SK-N-SH treated with all-trans-retinoic acid at 6 μM for 48 hours (cell line): ENCODE results near the gene MAML2.

ENCODE experiments used
- ATAC-seq: fragments of 200-7000 bp; cut with Tn5 transposase; 3 replicates; pipeline ENCODE4 v1.9.1; 2020; ENCODE audit warnings: mild to moderate bottlenecking, moderate library complexity
- ARNTL ChIP-seq: fragments of 450-650 bp; formaldehyde crosslinking; IDR thresholded peaks from 2 replicates; pipeline ENCODE4 v1.5.0; 2020; ENCODE audit warnings: low read depth, mild to moderate bottlenecking, moderate library complexity, borderline replicate concordance
- BACH2 ChIP-seq: fragments of 250-450 bp; sonication (Bioruptor Pico); IDR thresholded peaks from 2 replicates; pipeline ENCODE4 v1.9.0; 2021; ENCODE audit warnings: mild to moderate bottlenecking, borderline replicate concordance
- CREB5 ChIP-seq: fragments of 250-450 bp; sonication (Bioruptor Pico); IDR thresholded peaks from 2 replicates; pipeline ENCODE4 v1.5.1; 2020; ENCODE audit warnings: low read depth, mild to moderate bottlenecking, moderate library complexity
- CSDC2 ChIP-seq: fragments of 250-450 bp; sonication (Bioruptor Pico); IDR thresholded peaks from 2 replicates; pipeline ENCODE4 v1.5.0; 2020; ENCODE audit warnings: mild to moderate bottlenecking, moderate library complexity
- CSRNP3 ChIP-seq: fragments of 250-450 bp; sonication (Bioruptor Pico); IDR thresholded peaks from 2 replicates; pipeline ENCODE4 v1.5.1; 2021; ENCODE audit warnings: mild to moderate bottlenecking, moderate library complexity
- ESRRG ChIP-seq: fragments of 250-450 bp; sonication (Bioruptor Pico); IDR thresholded peaks from 2 replicates; pipeline ENCODE4 v1.6.1; 2021; ENCODE audit warnings: mild to moderate bottlenecking
- GLIS3 ChIP-seq: fragments of 250-450 bp; sonication (Bioruptor Pico); IDR thresholded peaks from 2 replicates; pipeline ENCODE4 v1.5.0; 2020; ENCODE audit warnings: mild to moderate bottlenecking, moderate library complexity
- ISL1 ChIP-seq: fragments of 250-450 bp; sonication (Bioruptor Pico); IDR thresholded peaks from 2 replicates; pipeline ENCODE4 v2.1.2; 2022; ENCODE audit warnings: mild to moderate bottlenecking, moderate library complexity
- OSR1 ChIP-seq: fragments of 250-450 bp; sonication (Bioruptor Pico); IDR thresholded peaks from 2 replicates; pipeline ENCODE4 v1.8.0; 2022; ENCODE audit warnings: moderate library complexity, mild to moderate bottlenecking, inconsistent platforms
- PATZ1 ChIP-seq: fragments of 250-450 bp; sonication (Bioruptor Pico); IDR thresholded peaks from 2 replicates; pipeline ENCODE4 v1.8.0; 2020; ENCODE audit warnings: mild to moderate bottlenecking, moderate library complexity, borderline replicate concordance
- POU6F1 ChIP-seq: fragments of 250-450 bp; sonication (Bioruptor Pico); IDR thresholded peaks from 2 replicates; pipeline ENCODE4 v1.8.0; 2021; ENCODE audit warnings: low read depth, mild to moderate bottlenecking, moderate library complexity, borderline replicate concordance
- PPARA ChIP-seq: fragments of 250-450 bp; sonication (Bioruptor Pico); IDR thresholded peaks from 2 replicates; pipeline ENCODE4 v1.5.0; 2020; ENCODE audit warnings: mild to moderate bottlenecking, borderline replicate concordance
- RARB ChIP-seq: fragments of 250-450 bp; sonication (Bioruptor Pico); IDR thresholded peaks from 2 replicates; pipeline ENCODE4 v1.8.0; 2021; ENCODE audit warnings: mild to moderate bottlenecking, moderate library complexity
- SNAI2 ChIP-seq: fragments of 250-450 bp; sonication (Bioruptor Pico); IDR thresholded peaks from 2 replicates; pipeline ENCODE4 v1.5.0; 2020; ENCODE audit warnings: mild to moderate bottlenecking, moderate library complexity
- TCF4 ChIP-seq: fragments of 250-450 bp; sonication (Bioruptor Pico); IDR thresholded peaks from 2 replicates; pipeline ENCODE4 v1.8.0; 2021; ENCODE audit warnings: mild to moderate bottlenecking, moderate library complexity, borderline replicate concordance
- TOX ChIP-seq: fragments of 250-450 bp; sonication (Bioruptor Pico); IDR thresholded peaks from 2 replicates; pipeline ENCODE4 v1.8.0; 2021; ENCODE audit warnings: mild to moderate bottlenecking, moderate library complexity, borderline replicate concordance
- ZC3H10 ChIP-seq: fragments of 250-450 bp; sonication (Bioruptor Pico); IDR thresholded peaks from 2 replicates; pipeline ENCODE4 v1.5.1; 2021; ENCODE audit warnings: mild to moderate bottlenecking, moderate library complexity
- ZFP3 ChIP-seq: fragments of 250-450 bp; sonication (Bioruptor Pico); IDR thresholded peaks from 2 replicates; pipeline ENCODE4 v1.5.0; 2020; ENCODE audit warnings: mild to moderate bottlenecking, moderate library complexity
- ZFP30 ChIP-seq: fragments of 450-650 bp; formaldehyde crosslinking; IDR thresholded peaks from 2 replicates; pipeline ENCODE4 v1.5.0; 2022; ENCODE audit warnings: mild to moderate bottlenecking, moderate library complexity
- ZNF565 ChIP-seq: fragments of 450-650 bp; formaldehyde crosslinking; conservative IDR thresholded peaks from 2 replicates; pipeline ENCODE4 v1.5.0; 2020; ENCODE audit warnings: low read depth, mild to moderate bottlenecking, moderate library complexity
- ZNF70 ChIP-seq: fragments of 450-650 bp; formaldehyde crosslinking; IDR thresholded peaks from 2 replicates; pipeline ENCODE4 v1.5.0; 2020; ENCODE audit warnings: mild to moderate bottlenecking, moderate library complexity

The MAML2 gene

GRCh38 chr11:95975343-95975742 lies 367.7 kb downstream of the MAML2 start:
- no peak for ATAC-seq
- TF ChIP-seq TCF4 (CRISPR knock-in tag): no peak
- no peak for TF ChIP-seq GLIS3 (CRISPR knock-in tag)
- no peak for TF ChIP-seq ARNTL (CRISPR knock-in tag)
- no peak for TF ChIP-seq ZFP30 (CRISPR knock-in tag)
- no peak for TF ChIP-seq BACH2 (CRISPR knock-in tag)
- no peak for TF ChIP-seq ZFP3
- no peak for TF ChIP-seq CREB5 (CRISPR knock-in tag)
- TF ChIP-seq CSRNP3: no peak
- TF ChIP-seq PATZ1 (CRISPR knock-in tag): no peak
- no peak for TF ChIP-seq PPARA (CRISPR knock-in tag)
- TF ChIP-seq TOX (CRISPR knock-in tag): no peak

- ATAC-seq: peak; percentile 31; the same call in 1 of the 3 replicates
- no peak for TF ChIP-seq PPARA (CRISPR knock-in tag)
- no peak for TF ChIP-seq PATZ1 (CRISPR knock-in tag)
- no peak for TF ChIP-seq CREB5 (CRISPR knock-in tag)
- TF ChIP-seq POU6F1 (CRISPR knock-in tag): no peak
- no peak for TF ChIP-seq ZFP30 (CRISPR knock-in tag)
- TF ChIP-seq ZNF70 (CRISPR knock-in tag): no peak
- no peak for TF ChIP-seq OSR1 (CRISPR knock-in tag)
- TF ChIP-seq BACH2 (CRISPR knock-in tag): no peak
- TF ChIP-seq SNAI2 (CRISPR knock-in tag): no peak
- TF ChIP-seq TCF4 (CRISPR knock-in tag): no peak
- TF ChIP-seq TOX (CRISPR knock-in tag): no peak
- TF ChIP-seq ZC3H10 (CRISPR knock-in tag): no peak
- TF ChIP-seq CSDC2 (CRISPR knock-in tag): no peak
- no peak for TF ChIP-seq ZNF565 (CRISPR knock-in tag)
- no peak for TF ChIP-seq ISL1 (CRISPR knock-in tag)
- no peak for TF ChIP-seq ARNTL (CRISPR knock-in tag)
- TF ChIP-seq RARB (CRISPR knock-in tag): no peak
- TF ChIP-seq ESRRG (CRISPR knock-in tag): no peak
- TF ChIP-seq CSRNP3: no peak
These were observed 370.9 kb downstream of the MAML2 start for GRCh38 chr11:95972060-95972459.
